ACC112 (cell line): Measurements from ENCODE around the gene WASF2.
"Not testable (repeated sequence)": the region's sequence is repeated elsewhere in the genome, so short reads cannot be mapped to it uniquely, and the experiment has no call there.

ENCODE experiments used
- H2AFZ ChIP-seq: fragments of 200-600 bp; sonication (generic); one replicate; pipeline ENCODE4 v1.6.0; 2017; ENCODE audit warnings: antibody characterized with exemption, low read length; ENCODE audit not compliant: unreplicated experiment
- H3K27ac ChIP-seq: fragments of 200-600 bp; sonication (generic); 2 replicates; pipeline ENCODE4 v1.5.1; 2014; ENCODE audit warnings: low read depth, mild to moderate bottlenecking, antibody characterized with exemption, low read length, moderate library complexity
- H3K27me3 ChIP-seq: fragments of 200-600 bp; sonication (generic); 2 replicates; pipeline ENCODE4 v1.6.1; 2014; ENCODE audit warnings: mild to moderate bottlenecking, antibody characterized with exemption, low read length, moderate library complexity, mixed read lengths; ENCODE audit not compliant: insufficient read depth
- H3K36me3 ChIP-seq: fragments of 200-600 bp; sonication (generic); 2 replicates; pipeline ENCODE4 v1.6.1; 2016; ENCODE audit warnings: mild to moderate bottlenecking, antibody characterized with exemption, low read length, moderate library complexity, mixed read lengths; ENCODE audit not compliant: insufficient read depth
- H3K4me1 ChIP-seq: fragments of 200-600 bp; sonication (generic); one replicate; pipeline ENCODE4 v1.6.1; 2016; ENCODE audit warnings: low read length, mixed read lengths; ENCODE audit not compliant: insufficient read depth, unreplicated experiment, control insufficient read depth
- H3K4me3 ChIP-seq: fragments of 200-600 bp; sonication (generic); 2 replicates; pipeline ENCODE4 v1.5.1; 2014; ENCODE audit warnings: mild to moderate bottlenecking, low read depth, low read length
- H3K79me2 ChIP-seq: fragments of 200-600 bp; sonication (generic); one replicate; pipeline ENCODE4 v1.6.0; 2016; ENCODE audit warnings: low read length; ENCODE audit not compliant: control insufficient read depth, unreplicated experiment, insufficient read depth

Gene WASF2

GRCh38 chr1:27506703-27507102, 16.7 kb upstream of the WASF2 start:
- H3K27me3 ChIP-seq, result no peaks in the 10 kb centered on the region
- H3K27ac ChIP-seq, result no peak overlapping the region

GRCh38 chr1:27505420-27505680, 15.4 kb upstream of the WASF2 start:
- Histone ChIP-seq H3K79me2 (no peaks in the 10 kb centered on the region), H3K36me3 (no peaks in the 10 kb centered on the region), H3K27me3 (no peaks in the 10 kb centered on the region), H3K4me1 (peaks cover 14% of the 10 kb centered on the region), H3K27ac (no peak overlapping the region), H3K4me3 (no peak overlapping the region), H2AFZ (no peak overlapping the region)

More at GRCh38 chr1:27506703-27507102, 16.7 kb upstream of the WASF2 start:
- Histone ChIP-seq H3K79me2 (no peaks in the 10 kb centered on the region), H2AFZ (no peak overlapping the region), H3K4me3 (no peak overlapping the region), H3K36me3 (no peaks in the 10 kb centered on the region), H3K4me1 (peaks cover 14% of the 10 kb centered on the region)

DNA sequence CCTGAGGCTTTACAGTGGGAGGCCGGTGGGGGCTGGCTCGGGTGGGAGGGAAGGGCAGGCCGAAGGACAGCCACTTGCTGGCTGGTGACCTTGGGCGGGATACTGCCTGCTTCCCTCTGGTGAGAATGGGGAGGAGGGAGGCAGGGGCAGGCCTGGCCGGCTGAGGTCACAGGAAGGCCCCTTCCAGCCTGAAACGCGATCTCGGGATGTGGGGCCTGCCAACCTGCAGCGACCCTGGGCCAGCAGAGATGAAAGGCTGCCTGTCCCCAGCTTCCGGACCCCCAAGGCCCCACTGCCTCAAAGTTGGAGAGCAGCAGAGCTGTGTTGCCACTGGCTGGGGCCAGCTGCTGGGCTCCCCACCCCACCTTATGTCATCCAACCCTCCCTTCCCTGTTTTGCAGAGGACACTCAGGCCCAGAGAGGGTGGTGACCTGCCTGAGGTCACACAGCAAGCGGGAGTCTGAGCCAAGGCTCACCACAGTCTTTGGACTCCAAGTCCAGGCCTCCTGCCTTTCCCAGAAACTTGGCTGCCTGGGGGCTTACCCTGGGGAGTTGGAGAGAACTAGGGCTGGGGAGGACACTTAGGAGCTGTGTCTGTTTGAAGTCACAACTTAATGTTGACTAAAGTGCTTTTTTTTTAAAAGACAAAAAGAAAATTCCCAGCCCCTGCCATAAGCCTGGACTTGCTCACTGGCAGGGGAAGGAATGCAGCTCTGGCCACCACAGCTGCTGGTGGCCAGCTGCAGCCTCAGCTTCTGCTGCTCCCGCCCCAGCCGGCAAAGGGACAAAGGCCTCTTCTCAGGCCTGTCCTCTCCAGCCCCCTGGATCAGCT, 14.8 kb upstream of the WASF2 start:
- no peaks in the 10 kb centered on the region for H3K79me2 ChIP-seq
- no peak overlapping the region for H3K27ac ChIP-seq
- no peak overlapping the region for H3K4me3 ChIP-seq
- no peaks in the 10 kb centered on the region for H3K36me3 ChIP-seq
- no peaks in the 10 kb centered on the region for H3K27me3 ChIP-seq
- H3K4me1 ChIP-seq, result peaks cover 14% of the 10 kb centered on the region
- peak overlapping the region; percentile 91 for H2AFZ ChIP-seq

GRCh38 chr1:27503844-27504587, 14.0 kb upstream of the WASF2 start:
- Histone ChIP-seq H3K27me3 (no peaks in the 10 kb centered on the region), H3K27ac (peak overlapping the region; percentile 27), H3K79me2 (no peaks in the 10 kb centered on the region), H3K4me3 (peak overlapping the region; percentile 14; the same call in 1 of the 2 replicates), H2AFZ (peak overlapping the region; percentile 87), H3K36me3 (no peaks in the 10 kb centered on the region), H3K4me1 (peaks cover 14% of the 10 kb centered on the region)

- Histone ChIP-seq H3K27me3 (no peaks in the 10 kb centered on the region), H3K4me3 (no peak overlapping the region), H3K36me3 (no peaks in the 10 kb centered on the region), H3K27ac (no peak overlapping the region), H2AFZ (no peak overlapping the region), H3K79me2 (no peaks in the 10 kb centered on the region), H3K4me1 (peaks cover 14% of the 10 kb centered on the region)
Measured at GRCh38 chr1:27503033-27503432, 13.1 kb upstream of the WASF2 start.

DNA sequence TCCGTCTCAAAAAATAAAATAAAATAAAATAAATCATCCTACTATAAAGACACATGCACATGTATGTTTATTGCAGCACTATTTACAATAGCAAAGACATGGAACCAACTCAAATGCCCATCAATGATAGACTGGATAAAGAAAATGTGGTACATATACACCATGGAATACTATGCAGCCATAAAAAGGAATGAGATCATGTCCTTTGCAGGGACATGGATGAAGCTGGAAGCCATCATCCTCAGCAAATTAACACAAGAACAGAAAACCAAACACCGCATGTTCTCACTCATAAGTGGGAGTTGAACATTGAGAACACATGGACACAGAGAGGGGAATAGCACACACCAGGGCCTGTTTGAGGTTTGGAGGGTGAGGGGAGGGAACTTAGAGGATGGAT, 11.2 kb upstream of the WASF2 start:
- H2AFZ ChIP-seq, H3K27me3 ChIP-seq, H3K27ac ChIP-seq, H3K79me2 ChIP-seq, H3K4me3 ChIP-seq, H3K36me3 ChIP-seq: not testable (repeated sequence)
- peaks cover 20% of the 10 kb centered on the region for H3K4me1 ChIP-seq

DNA sequence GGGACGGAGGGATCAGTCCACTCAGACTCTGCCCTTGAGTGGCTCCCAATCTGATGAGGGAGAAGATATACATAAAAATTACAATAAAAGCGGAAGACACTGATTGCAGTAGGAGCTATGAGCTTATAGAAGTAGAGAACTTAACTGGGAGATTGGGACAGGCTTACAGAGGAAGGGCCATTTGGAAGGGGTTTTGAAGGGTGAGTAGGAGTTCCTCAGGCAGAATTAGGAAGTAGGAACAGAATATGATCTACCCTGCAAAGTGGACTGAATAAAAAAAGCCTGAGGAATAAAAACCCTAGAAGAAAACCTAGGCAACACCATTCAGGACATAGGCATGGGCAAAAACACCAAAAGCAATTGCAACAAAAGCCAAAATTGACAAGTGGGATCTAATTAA, 9.2 kb upstream of the WASF2 start:
- H3K4me1 ChIP-seq, result peaks cover 12% of the 10 kb centered on the region
- no peak overlapping the region for H3K4me3 ChIP-seq
- no peak overlapping the region for H3K27ac ChIP-seq
- H2AFZ ChIP-seq, result no peak overlapping the region
- H3K36me3 ChIP-seq, result no peaks in the 10 kb centered on the region
- no peaks in the 10 kb centered on the region for H3K27me3 ChIP-seq
- no peaks in the 10 kb centered on the region for H3K79me2 ChIP-seq

DNA sequence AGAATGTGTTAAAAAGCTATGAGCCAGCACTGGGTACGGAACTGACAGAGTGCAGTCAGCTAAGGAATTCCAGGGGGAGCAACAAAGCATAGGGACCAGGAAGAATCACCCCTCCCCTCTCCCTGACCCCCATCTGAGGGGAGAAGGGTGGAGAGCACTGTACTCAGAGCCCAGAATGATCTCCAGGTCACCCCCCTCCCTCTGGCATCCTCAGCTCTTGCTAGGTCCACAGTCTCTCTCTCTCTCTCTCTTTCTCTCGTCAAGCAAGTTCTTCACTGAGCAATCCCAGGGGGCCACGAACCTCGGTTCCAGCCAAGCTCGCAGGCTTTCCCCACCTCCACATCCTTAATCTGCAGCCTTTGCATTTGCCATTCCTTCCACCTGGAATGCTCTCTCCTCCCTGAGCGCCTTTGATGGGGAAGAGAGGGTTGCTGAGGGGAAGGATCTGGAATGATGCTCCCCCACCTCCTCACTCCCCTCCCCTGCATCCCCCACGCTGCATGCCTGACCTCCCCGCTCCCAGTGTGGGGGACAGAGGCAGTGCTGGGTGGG, 6.7 kb upstream of the WASF2 start:
- no peak overlapping the region for H3K27ac ChIP-seq
- no peaks in the 10 kb centered on the region for H3K27me3 ChIP-seq
- no peaks in the 10 kb centered on the region for H3K79me2 ChIP-seq
- H2AFZ ChIP-seq, result peak overlapping the region; percentile 80
- no peaks in the 10 kb centered on the region for H3K36me3 ChIP-seq
- peak overlapping the region; percentile 62 for H3K4me3 ChIP-seq
- H3K4me1 ChIP-seq, result peaks cover 14% of the 10 kb centered on the region

- Histone ChIP-seq H3K4me3 (no peak overlapping the region), H3K79me2 (peaks cover 21% of the 10 kb centered on the region), H2AFZ (no peak overlapping the region), H3K36me3 (no peaks in the 10 kb centered on the region), H3K27me3 (no peaks in the 10 kb centered on the region), H3K27ac (no peak overlapping the region), H3K4me1 (peaks cover 19% of the 10 kb centered on the region)
Measured at GRCh38 chr1:27492796-27493195, 2.8 kb upstream of the WASF2 start.

GRCh38 chr1:27491748-27492700, 2.1 kb upstream of the WASF2 start:
- Histone ChIP-seq H3K36me3 (no peaks in the 10 kb centered on the region), H3K4me3 (no peak overlapping the region), H3K4me1 (peaks cover 19% of the 10 kb centered on the region), H3K27me3 (no peaks in the 10 kb centered on the region), H2AFZ (peak overlapping the region; percentile 57), H3K79me2 (peaks cover 23% of the 10 kb centered on the region), H3K27ac (0 out of 2 replicates have a peak overlapping the region, but pooled peaks have one; percentile 6)
